ENCODE data around the gene RNF10. TPM values are rescaled to one million over a fixed set of nuclear protein-coding genes. Genes with fewer than 3 reads are reported as not detected.
"Not testable (repeated sequence)": the region's sequence is repeated elsewhere in the genome, so short reads cannot be mapped to it uniquely, and the experiment has no call there.

Gene RNF10
- total RNA-seq, 6 experiments from 2014 or later = 70.8 to 111 (median 90.2) TPM

DNA sequence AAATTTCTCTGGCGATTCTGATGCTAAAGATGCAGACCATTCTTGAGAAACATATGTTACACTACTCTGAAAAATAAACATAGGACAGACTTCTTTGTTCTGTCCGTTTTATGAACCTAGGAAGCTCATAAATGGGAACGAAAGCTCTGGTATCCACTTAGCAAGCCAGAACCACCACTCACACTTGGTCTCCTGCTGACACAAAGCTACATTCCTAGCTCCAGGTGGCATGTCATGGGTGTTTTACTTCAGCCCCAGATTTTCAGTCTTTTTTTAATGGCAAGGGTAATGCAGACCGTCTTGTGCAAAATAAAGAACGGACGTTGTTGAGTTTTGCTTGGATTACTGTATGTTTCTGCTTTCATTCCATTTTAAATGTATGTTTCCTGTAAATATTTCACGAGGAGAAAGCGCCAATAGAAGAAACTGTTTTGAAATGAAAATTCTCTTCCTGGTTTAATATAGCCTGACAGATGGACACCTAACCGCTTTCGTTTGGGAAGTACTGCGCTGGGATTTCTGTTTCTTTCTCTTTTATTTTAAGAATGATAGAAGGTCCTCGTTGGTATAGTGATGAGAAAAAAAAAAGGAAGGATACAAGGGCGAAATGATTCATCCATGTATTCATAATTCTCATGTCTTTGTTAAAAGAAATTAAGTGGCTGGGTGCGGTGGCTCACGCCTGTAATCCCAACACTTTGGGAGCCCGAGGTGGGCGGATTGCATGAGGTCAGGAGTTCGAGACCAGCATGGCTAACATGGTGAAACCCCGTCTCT is 4.3 kb upstream of the RNF10 start:
- Histone ChIP-seq H3K9me3 (no peaks in the 10 kb centered on the region), H3K27ac (peak overlapping the region; percentile 94 to 99 (median 99)), H3K4me3 (peak overlapping the region; percentile 78 to 97 (median 82)), H3K4me1 (peaks cover 0 to 12% (median 0%) of the 10 kb centered on the region in 4 donors), H3K27me3 (no peaks in the 10 kb centered on the region), H3K36me3 (no peaks in the 10 kb centered on the region)
- ATAC-seq (peak; percentile 40 to 47 (median 44)), DNase-seq (no peak)
- peak; percentile 24 for TF ChIP-seq POLR2A (IDR thresholded peaks at IDR 0.05)
- TF ChIP-seq, protein P1, sequence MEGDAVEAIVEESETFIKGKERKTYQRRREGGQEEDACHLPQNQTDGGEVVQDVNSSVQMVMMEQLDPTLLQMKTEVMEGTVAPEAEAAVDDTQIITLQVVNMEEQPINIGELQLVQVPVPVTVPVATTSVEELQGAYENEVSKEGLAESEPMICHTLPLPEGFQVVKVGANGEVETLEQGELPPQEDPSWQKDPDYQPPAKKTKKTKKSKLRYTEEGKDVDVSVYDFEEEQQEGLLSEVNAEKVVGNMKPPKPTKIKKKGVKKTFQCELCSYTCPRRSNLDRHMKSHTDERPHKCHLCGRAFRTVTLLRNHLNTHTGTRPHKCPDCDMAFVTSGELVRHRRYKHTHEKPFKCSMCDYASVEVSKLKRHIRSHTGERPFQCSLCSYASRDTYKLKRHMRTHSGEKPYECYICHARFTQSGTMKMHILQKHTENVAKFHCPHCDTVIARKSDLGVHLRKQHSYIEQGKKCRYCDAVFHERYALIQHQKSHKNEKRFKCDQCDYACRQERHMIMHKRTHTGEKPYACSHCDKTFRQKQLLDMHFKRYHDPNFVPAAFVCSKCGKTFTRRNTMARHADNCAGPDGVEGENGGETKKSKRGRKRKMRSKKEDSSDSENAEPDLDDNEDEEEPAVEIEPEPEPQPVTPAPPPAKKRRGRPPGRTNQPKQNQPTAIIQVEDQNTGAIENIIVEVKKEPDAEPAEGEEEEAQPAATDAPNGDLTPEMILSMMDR (IDR thresholded peaks at IDR 0.05) = peak in 1 of 4 donors; percentile 6
- intact Hi-C loops (cut with DNase I) = no loop called here
- WGBS (ENCODE audit: insufficient coverage, low coverage, low lambda C conversion rate, missing lambda C conversion rate) = 33% methylated on average over 16 of the region's 19 CpGs

- H3K27ac ChIP-seq = peak overlapping the region in 2 of 3 donors; percentile 94 to 99
- intact Hi-C loops (cut with DNase I) = not testable (repeated sequence)
Measured at GRCh38 chr12:120530418-120530761, 3.8 kb upstream of the RNF10 start.

GRCh38 chr12:120532701-120533238 is 1.4 kb upstream of the RNF10 start:
- ATAC-seq (no peak), DNase-seq (no peak)
- Histone ChIP-seq H3K9me3 (no peaks in the 10 kb centered on the region), H3K27me3 (no peaks in the 10 kb centered on the region), H3K27ac (no peak overlapping the region), H3K36me3 (no peaks in the 10 kb centered on the region), H3K4me1 (peaks cover 0 to 29% (median 11%) of the 10 kb centered on the region in 4 donors), H3K4me3 (no peak overlapping the region)
- TF ChIP-seq, protein P1 (IDR thresholded peaks at IDR 0.05) = no peak
- TF ChIP-seq POLR2A (IDR thresholded peaks at IDR 0.05) = no peak
- WGBS (ENCODE audit: insufficient coverage, low coverage, low lambda C conversion rate, missing lambda C conversion rate) = 53% methylated on average over 4 of the region's 4 CpGs
- intact Hi-C loops (cut with DNase I) = no loop called here

More at GRCh38 chr12:120530418-120530761, 3.8 kb upstream of the RNF10 start:
- Histone ChIP-seq H3K4me3 (peak overlapping the region; percentile 78 to 97 (median 82)), H3K4me1 (peaks cover 0 to 12% (median 0%) of the 10 kb centered on the region in 4 donors)
- H3K9me3 ChIP-seq, ATAC-seq, DNase-seq, H3K27me3 ChIP-seq, H3K36me3 ChIP-seq: not testable (repeated sequence)

GRCh38 chr12:120534703-120535655 is 823 bp downstream of the RNF10 start:
- 2% methylated on average over 33 of the region's 52 CpGs for WGBS (ENCODE audit: insufficient coverage, low coverage, low lambda C conversion rate, missing lambda C conversion rate)
- Histone ChIP-seq H3K27me3 (no peaks in the 10 kb centered on the region), H3K4me1 (peaks cover 0 to 48% (median 21%) of the 10 kb centered on the region in 4 donors), H3K4me3 (peak overlapping the region; percentile 81 to 92 (median 84)), H3K27ac (peak overlapping the region; percentile 83 to 96 (median 93)), H3K9me3 (no peaks in the 10 kb centered on the region), H3K36me3 (no peaks in the 10 kb centered on the region)
- peak; percentile 51 to 72 (median 59) for DNase-seq
- TF ChIP-seq POLR2A (IDR thresholded peaks at IDR 0.05) = no peak
- TF ChIP-seq, protein P1 (IDR thresholded peaks at IDR 0.05) = no peak
- ATAC-seq = peak; percentile 34 to 51 (median 47)
- intact Hi-C loops (cut with DNase I) = no loop called here
